Astrocyte of the spinal cord (primary cell): ENCODE data around the gene ZNF418.

ENCODE experiments used
- DNase-seq: peaks from one replicate; pipeline ENCODE4 v3.0.0; 2011; ENCODE audit warnings: low read depth, low spot score
- H3K4me3 ChIP-seq: 2 replicates; pipeline ENCODE4 v1.5.1; 2011; ENCODE audit warnings: low read depth, mild to moderate bottlenecking, low read length, moderate library complexity
- in situ Hi-C: cut with HindIII; loops from 2 replicates; pipeline ENCODE4 v1.10.0; 2017; ENCODE audit warnings: low sequenced_read_pairs
- TF ChIP-seq, protein P1 (sequence below): IDR thresholded peaks from 2 replicates; pipeline ENCODE4 v1.5.1; 2012; ENCODE audit warnings: low read depth, mild to moderate bottlenecking, low read length, inconsistent platforms

The ZNF418 gene

DNA sequence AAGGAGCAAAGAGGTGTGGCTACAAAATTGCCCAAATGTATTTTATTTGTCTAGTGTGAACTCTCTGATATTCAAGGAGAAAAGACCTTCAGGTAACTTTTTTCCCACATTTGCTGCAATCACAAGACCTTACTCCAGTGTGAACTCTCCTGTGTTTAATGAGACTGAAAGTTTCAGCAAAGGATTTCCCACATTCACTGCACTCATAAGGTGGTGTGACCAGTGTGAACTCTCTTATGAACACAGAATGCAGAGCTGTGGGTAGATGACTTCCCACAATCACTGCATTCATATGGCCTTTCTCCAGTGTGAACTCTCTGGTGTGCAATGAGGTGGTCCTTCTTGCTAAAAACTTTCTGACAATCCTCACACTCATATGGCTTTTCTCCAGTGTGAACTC, 62.8 kb downstream of the ZNF418 start:
- no peak overlapping the region for H3K4me3 ChIP-seq
- TF ChIP-seq, protein P1, sequence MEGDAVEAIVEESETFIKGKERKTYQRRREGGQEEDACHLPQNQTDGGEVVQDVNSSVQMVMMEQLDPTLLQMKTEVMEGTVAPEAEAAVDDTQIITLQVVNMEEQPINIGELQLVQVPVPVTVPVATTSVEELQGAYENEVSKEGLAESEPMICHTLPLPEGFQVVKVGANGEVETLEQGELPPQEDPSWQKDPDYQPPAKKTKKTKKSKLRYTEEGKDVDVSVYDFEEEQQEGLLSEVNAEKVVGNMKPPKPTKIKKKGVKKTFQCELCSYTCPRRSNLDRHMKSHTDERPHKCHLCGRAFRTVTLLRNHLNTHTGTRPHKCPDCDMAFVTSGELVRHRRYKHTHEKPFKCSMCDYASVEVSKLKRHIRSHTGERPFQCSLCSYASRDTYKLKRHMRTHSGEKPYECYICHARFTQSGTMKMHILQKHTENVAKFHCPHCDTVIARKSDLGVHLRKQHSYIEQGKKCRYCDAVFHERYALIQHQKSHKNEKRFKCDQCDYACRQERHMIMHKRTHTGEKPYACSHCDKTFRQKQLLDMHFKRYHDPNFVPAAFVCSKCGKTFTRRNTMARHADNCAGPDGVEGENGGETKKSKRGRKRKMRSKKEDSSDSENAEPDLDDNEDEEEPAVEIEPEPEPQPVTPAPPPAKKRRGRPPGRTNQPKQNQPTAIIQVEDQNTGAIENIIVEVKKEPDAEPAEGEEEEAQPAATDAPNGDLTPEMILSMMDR, result no peak
- in situ Hi-C loops, result no loop called here
- no peak for DNase-seq
